OCI-LY7 (cell line): ENCODE results near the gene KRT79. TPM values are rescaled to one million over a fixed set of nuclear protein-coding genes. Genes with fewer than 3 reads are reported as not detected.

Experiments
- BruUV-seq: library from RNA; stranded (reverse); fragments of 400-500 nt; replicated peaks from 2 replicates; lab custom pipeline; 2021; lab: Mats Ljungman, UMichigan
- CTCF ChIA-PET: fragments of 300-600 bp; sonication (Branson Sonifier 250); formaldehyde crosslinking; loops from one replicate; lab custom pipeline; 2022; ENCODE audit warnings: antibody characterized with exemption; ENCODE audit not compliant: unreplicated experiment; lab: Charles Lee
- POLR2A ChIA-PET: fragments of 300-600 bp; sonication (Branson Sonifier 250); formaldehyde crosslinking; loops from one replicate; lab custom pipeline; 2022; ENCODE audit warnings: antibody characterized with exemption; lab: Charles Lee
- DNase-seq: peaks from one replicate; pipeline ENCODE4 v3.0.0-alpha.2; 2015; ENCODE audit warnings: low spot score
- H2AFZ ChIP-seq: fragments of 200-600 bp; sonication (generic), shearing (Covaris generic); 2 replicates; pipeline ENCODE4 v1.6.1; 2014; ENCODE audit warnings: mild to moderate bottlenecking, antibody characterized with exemption, low read length, moderate library complexity
- H3K27ac ChIP-seq: fragments of 200-600 bp; sonication (generic); 2 replicates; pipeline ENCODE4 v1.5.1; 2014; ENCODE audit warnings: mixed run types, low read depth, mild to moderate bottlenecking, moderate library complexity, low read length, inconsistent platforms; ENCODE audit not compliant: poor library complexity, severe bottlenecking
- H3K36me3 ChIP-seq: fragments of 200-600 bp; sonication (generic); 2 replicates; pipeline ENCODE4 v1.6.1; 2014; ENCODE audit warnings: mild to moderate bottlenecking, antibody characterized with exemption, low read length, moderate library complexity, mixed read lengths; ENCODE audit not compliant: insufficient read depth
- H3K4me1 ChIP-seq: fragments of 200-600 bp; sonication (generic); 2 replicates; pipeline ENCODE4 v1.5.1; 2014; ENCODE audit warnings: mild to moderate bottlenecking, low read length; ENCODE audit not compliant: insufficient read depth, poor library complexity, severe bottlenecking
- H3K4me2 ChIP-seq: fragments of 200-600 bp; sonication (generic); 2 replicates; pipeline ENCODE4 v1.6.1; 2014; ENCODE audit warnings: mild to moderate bottlenecking, low read length
- H3K4me3 ChIP-seq: fragments of 200-600 bp; sonication (generic); 2 replicates; pipeline ENCODE4 v1.5.1; 2014; ENCODE audit warnings: mild to moderate bottlenecking, low read depth, low read length; ENCODE audit not compliant: poor library complexity, severe bottlenecking
- H3K79me2 ChIP-seq: fragments of 200-600 bp; sonication (generic); 2 replicates; pipeline ENCODE4 v1.6.1; 2016; ENCODE audit warnings: low read depth, mild to moderate bottlenecking, low read length, moderate library complexity, mixed read lengths; ENCODE audit not compliant: insufficient read depth
- H3K9me2 ChIP-seq: fragments of 200-600 bp; sonication (generic); 2 replicates; pipeline ENCODE4 v1.6.1; 2016; ENCODE audit warnings: mild to moderate bottlenecking, low read length, mixed read lengths; ENCODE audit not compliant: insufficient read depth
- H3K9me3 ChIP-seq: fragments of 200-600 bp; sonication (generic); 2 replicates; pipeline ENCODE4 v1.6.1; 2014; ENCODE audit warnings: mild to moderate bottlenecking, mixed run types, low read length, mixed read lengths
- H4K20me1 ChIP-seq: fragments of 200-600 bp; sonication (generic); 2 replicates; pipeline ENCODE4 v1.6.1; 2014; ENCODE audit warnings: mild to moderate bottlenecking, antibody characterized with exemption, low read length, moderate library complexity, mixed read lengths; ENCODE audit not compliant: insufficient read depth
- CTCF ChIP-seq: fragments of 200-600 bp; sonication (generic); conservative IDR thresholded peaks from 2 replicates; pipeline ENCODE4 v1.5.1; 2014; ENCODE audit warnings: mild to moderate bottlenecking, antibody characterized with exemption, low read length, moderate library complexity, mixed read lengths
- EZH2phosphoT487 ChIP-seq: fragments of 200-600 bp; sonication (generic); IDR thresholded peaks from 2 replicates; pipeline ENCODE4 v1.6.1; 2018; ENCODE audit warnings: low read depth, borderline replicate concordance, mild to moderate bottlenecking, mixed run types, antibody characterized with exemption, low read length, moderate library complexity, mixed read lengths
- intact Hi-C: fragments of 100-400 bp; cut with micrococcal nuclease; formaldehyde crosslinking; loops from one replicate; pipeline ENCODE4 v1.10.0; 2022; ENCODE audit not compliant: unreplicated experiment
- total RNA-seq, 2 experiments: library from RNA; depleted of rRNA in 1 of 2; stranded (reverse); fragments of >200 nt in 1 of 2; shearing (Covaris generic) in 1 of 2; gene quantifications; 2 replicates each; pipeline ENCODE4 v1.2.3, GENCODE V29; 2014 to 2022

KRT79 gene
- total RNA-seq, 2 experiments from 2014 or later, result not detected

- Histone ChIP-seq H3K4me1 (no peaks in the 10 kb centered on the region), H3K36me3 (no peaks in the 10 kb centered on the region), H4K20me1 (no peaks in the 10 kb centered on the region), H3K4me2 (no peak overlapping the region), H3K4me3 (no peak overlapping the region), H2AFZ (no peak overlapping the region), H3K9me3 (no peaks in the 10 kb centered on the region), H3K79me2 (no peaks in the 10 kb centered on the region), H3K9me2 (no peaks in the 10 kb centered on the region), H3K27ac (no peak overlapping the region)
- no TSS peak for BruUV-seq
- CTCF ChIA-PET, result no interaction called here
- no peak for DNase-seq
- POLR2A ChIA-PET, result interaction anchor here (0.5 kb wide), 1 partner anchor 238 kb away, joined by 5 read pairs; no protein-coding TSS in a partner anchor
- intact Hi-C loops, result no loop called here
- no peak for TF ChIP-seq CTCF
- TF ChIP-seq EZH2phosphoT487, result no peak
Measured at GRCh38 chr12:52800259-52800917, 33.7 kb downstream of the KRT79 start.

- Histone ChIP-seq H3K27ac (no peak overlapping the region), H3K4me3 (no peak overlapping the region), H3K4me2 (no peak overlapping the region), H3K4me1 (no peaks in the 10 kb centered on the region), H3K79me2 (no peaks in the 10 kb centered on the region), H4K20me1 (no peaks in the 10 kb centered on the region), H3K9me2 (no peaks in the 10 kb centered on the region), H2AFZ (no peak overlapping the region), H3K36me3 (no peaks in the 10 kb centered on the region), H3K9me3 (no peaks in the 10 kb centered on the region)
- no peak for DNase-seq
- ChIA-PET CTCF (no interaction called here), POLR2A (interaction anchor here (0.5 kb wide), 1 partner anchor 237 kb away, joined by 5 read pairs; no protein-coding TSS in a partner anchor)
- BruUV-seq, result no TSS peak
- intact Hi-C loops, result no loop called here
- TF ChIP-seq CTCF, result no peak
Measured at GRCh38 chr12:52799505-52800211, 34.5 kb downstream of the KRT79 start.
